Measurements from ENCODE around the gene PITPNM3.

DNA sequence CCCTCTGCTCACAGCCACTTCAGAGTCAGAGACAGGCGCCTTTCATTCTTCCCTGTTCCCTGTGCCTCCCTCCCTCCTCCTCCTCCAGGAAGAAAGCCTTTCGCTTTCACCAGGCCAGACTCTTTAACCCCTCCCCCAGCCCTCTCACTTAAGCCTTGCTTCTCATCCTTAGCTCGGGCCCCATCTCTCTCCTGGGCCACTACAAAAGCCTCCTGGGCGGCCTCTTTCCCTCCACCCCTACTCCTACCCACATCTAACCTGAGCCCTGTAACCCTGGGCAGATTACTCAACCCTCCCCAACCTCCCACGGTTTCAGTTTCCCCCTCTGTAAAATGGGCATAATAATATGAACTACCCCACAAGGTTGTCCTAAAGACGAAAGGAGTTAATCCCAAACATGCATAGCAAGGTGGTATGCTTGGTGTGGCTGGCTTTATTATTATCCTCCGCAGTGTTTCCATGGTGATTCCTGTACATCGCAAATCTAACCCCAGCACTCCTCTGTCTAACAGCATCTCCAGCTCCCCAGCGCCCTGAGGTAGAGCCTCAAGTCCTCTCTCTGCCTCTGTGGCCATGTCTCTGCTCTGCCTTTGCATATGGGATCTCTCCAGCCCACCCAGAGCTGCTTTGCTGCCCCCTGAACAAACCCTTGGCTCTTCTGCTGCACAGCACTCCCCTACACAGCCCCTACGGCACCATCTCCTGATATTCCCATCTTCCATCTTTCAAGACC lies 94.4 kb downstream of the PITPNM3 start:
- TF ChIP-seq, protein P1, sequence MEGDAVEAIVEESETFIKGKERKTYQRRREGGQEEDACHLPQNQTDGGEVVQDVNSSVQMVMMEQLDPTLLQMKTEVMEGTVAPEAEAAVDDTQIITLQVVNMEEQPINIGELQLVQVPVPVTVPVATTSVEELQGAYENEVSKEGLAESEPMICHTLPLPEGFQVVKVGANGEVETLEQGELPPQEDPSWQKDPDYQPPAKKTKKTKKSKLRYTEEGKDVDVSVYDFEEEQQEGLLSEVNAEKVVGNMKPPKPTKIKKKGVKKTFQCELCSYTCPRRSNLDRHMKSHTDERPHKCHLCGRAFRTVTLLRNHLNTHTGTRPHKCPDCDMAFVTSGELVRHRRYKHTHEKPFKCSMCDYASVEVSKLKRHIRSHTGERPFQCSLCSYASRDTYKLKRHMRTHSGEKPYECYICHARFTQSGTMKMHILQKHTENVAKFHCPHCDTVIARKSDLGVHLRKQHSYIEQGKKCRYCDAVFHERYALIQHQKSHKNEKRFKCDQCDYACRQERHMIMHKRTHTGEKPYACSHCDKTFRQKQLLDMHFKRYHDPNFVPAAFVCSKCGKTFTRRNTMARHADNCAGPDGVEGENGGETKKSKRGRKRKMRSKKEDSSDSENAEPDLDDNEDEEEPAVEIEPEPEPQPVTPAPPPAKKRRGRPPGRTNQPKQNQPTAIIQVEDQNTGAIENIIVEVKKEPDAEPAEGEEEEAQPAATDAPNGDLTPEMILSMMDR (IDR thresholded peaks at IDR 0.05; ENCODE audit: poor library complexity, severe bottlenecking): no peak
- no peak for TF ChIP-seq RAD21 (conservative IDR thresholded peaks at IDR 0.05)
- no peak for TF ChIP-seq POLR2AphosphoS5 (IDR thresholded peaks at IDR 0.05)
- TF ChIP-seq SMC3 (conservative IDR thresholded peaks at IDR 0.05; ENCODE audit: poor library complexity): no peak
- no peak for TF ChIP-seq EZH2 (IDR thresholded peaks at IDR 0.05; ENCODE audit: borderline replicate concordance, insufficient read depth, low read length, poor library complexity, severe bottlenecking)
- TF ChIP-seq, protein P2, sequence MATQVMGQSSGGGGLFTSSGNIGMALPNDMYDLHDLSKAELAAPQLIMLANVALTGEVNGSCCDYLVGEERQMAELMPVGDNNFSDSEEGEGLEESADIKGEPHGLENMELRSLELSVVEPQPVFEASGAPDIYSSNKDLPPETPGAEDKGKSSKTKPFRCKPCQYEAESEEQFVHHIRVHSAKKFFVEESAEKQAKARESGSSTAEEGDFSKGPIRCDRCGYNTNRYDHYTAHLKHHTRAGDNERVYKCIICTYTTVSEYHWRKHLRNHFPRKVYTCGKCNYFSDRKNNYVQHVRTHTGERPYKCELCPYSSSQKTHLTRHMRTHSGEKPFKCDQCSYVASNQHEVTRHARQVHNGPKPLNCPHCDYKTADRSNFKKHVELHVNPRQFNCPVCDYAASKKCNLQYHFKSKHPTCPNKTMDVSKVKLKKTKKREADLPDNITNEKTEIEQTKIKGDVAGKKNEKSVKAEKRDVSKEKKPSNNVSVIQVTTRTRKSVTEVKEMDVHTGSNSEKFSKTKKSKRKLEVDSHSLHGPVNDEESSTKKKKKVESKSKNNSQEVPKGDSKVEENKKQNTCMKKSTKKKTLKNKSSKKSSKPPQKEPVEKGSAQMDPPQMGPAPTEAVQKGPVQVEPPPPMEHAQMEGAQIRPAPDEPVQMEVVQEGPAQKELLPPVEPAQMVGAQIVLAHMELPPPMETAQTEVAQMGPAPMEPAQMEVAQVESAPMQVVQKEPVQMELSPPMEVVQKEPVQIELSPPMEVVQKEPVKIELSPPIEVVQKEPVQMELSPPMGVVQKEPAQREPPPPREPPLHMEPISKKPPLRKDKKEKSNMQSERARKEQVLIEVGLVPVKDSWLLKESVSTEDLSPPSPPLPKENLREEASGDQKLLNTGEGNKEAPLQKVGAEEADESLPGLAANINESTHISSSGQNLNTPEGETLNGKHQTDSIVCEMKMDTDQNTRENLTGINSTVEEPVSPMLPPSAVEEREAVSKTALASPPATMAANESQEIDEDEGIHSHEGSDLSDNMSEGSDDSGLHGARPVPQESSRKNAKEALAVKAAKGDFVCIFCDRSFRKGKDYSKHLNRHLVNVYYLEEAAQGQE (IDR thresholded peaks at IDR 0.05; ENCODE audit: borderline replicate concordance): no peak
- TF ChIP-seq EP300 (conservative IDR thresholded peaks at IDR 0.05; ENCODE audit: poor library complexity, severe bottlenecking): no peak
